ENCODE measurements around the gene TMEM260.

DNA sequence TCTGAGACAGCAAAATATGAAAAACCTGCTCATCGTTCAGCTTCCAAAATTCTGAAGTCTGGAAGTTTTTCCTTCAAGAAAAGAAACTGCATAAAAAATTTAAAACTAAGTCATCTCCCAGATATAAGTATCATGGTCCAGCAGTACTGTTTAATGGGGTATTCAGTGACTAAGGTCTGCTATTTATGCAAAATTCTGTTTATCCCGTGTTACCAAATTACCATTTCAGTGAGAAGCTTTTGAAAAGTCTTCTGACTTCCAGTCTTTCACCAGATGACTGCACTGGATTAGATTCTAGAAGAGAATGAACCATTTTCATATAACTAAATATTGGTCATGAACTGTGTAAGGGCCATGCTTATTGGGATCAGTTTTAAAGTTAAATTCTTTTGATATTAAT is 67.9 kb downstream of the TMEM260 start:
- TF ChIP-seq, protein P1, sequence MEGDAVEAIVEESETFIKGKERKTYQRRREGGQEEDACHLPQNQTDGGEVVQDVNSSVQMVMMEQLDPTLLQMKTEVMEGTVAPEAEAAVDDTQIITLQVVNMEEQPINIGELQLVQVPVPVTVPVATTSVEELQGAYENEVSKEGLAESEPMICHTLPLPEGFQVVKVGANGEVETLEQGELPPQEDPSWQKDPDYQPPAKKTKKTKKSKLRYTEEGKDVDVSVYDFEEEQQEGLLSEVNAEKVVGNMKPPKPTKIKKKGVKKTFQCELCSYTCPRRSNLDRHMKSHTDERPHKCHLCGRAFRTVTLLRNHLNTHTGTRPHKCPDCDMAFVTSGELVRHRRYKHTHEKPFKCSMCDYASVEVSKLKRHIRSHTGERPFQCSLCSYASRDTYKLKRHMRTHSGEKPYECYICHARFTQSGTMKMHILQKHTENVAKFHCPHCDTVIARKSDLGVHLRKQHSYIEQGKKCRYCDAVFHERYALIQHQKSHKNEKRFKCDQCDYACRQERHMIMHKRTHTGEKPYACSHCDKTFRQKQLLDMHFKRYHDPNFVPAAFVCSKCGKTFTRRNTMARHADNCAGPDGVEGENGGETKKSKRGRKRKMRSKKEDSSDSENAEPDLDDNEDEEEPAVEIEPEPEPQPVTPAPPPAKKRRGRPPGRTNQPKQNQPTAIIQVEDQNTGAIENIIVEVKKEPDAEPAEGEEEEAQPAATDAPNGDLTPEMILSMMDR (IDR thresholded peaks at IDR 0.05), result no peak
- TF ChIP-seq EP300 (IDR thresholded peaks at IDR 0.05) (no peak), POLR2A (IDR thresholded peaks at IDR 0.05) (no peak)
